ENCODE data around the gene PGA5.

Gene PGA5

DNA sequence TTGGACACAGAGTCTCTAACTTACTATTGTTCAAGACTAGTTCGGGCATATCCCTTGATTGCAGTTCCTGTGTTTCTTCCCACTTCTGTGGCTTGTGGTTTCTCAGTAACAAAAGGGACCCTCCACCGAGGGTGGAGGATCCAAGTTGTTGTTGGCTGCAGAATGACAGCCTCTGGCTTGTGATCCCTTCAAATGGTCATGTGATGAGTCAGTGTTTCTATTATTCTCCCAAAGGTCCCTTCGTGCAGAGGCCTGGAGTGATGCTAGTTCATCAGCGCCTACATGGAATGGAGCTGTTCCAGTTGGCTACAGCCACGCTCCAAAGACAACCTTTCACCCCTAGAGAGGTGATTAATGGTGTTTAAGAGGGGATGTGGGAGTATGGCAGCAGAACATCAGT lies 56.8 kb downstream of the PGA5 start:
- Histone ChIP-seq H3K4me1 (ENCODE audit: insufficient read depth, low read length, poor library complexity, severe bottlenecking) (peaks cover 21% of the 10 kb centered on the region), H3F3A (ENCODE audit: low read depth) (no peaks in the 10 kb centered on the region), H4K20me1 (ENCODE audit: insufficient read depth, low read length, poor library complexity, severe bottlenecking) (no peaks in the 10 kb centered on the region), H3K79me2 (ENCODE audit: insufficient read depth, low read length) (no peaks in the 10 kb centered on the region), H3K9me3 (ENCODE audit: insufficient read depth, low read depth, low read length) (no peaks in the 10 kb centered on the region), H3K27me3 (ENCODE audit: insufficient read depth, low read length, poor library complexity, severe bottlenecking) (no peaks in the 10 kb centered on the region), H3K36me3 (ENCODE audit: insufficient read depth, low read length) (peaks cover 53% of the 10 kb centered on the region), H3K4me3 (ENCODE audit: low read length, poor library complexity, severe bottlenecking) (no peak overlapping the region), H3K9me2 (replicated peaks; ENCODE audit: low read depth, low read length) (no peaks in the 10 kb centered on the region), H2AFZ (ENCODE audit: low read length) (no peak overlapping the region), H3K4me2 (ENCODE audit: low read depth, low read length, poor library complexity, severe bottlenecking) (no peak overlapping the region), H3K9ac (ENCODE audit: low read depth, low read length, poor library complexity, severe bottlenecking) (no peak overlapping the region)
- TF ChIP-seq EZH2phosphoT487 (IDR thresholded peaks at IDR 0.05; ENCODE audit: borderline replicate concordance) (no peak), CTCF (conservative IDR thresholded peaks at IDR 0.05; ENCODE audit: low read length) (no peak)

GRCh38 chr11:61298663-61299244 lies 57.8 kb downstream of the PGA5 start:
- Histone ChIP-seq H3K4me1 (ENCODE audit: insufficient read depth, low read length, poor library complexity, severe bottlenecking) (peaks cover 17% of the 10 kb centered on the region), H3F3A (ENCODE audit: low read depth) (no peaks in the 10 kb centered on the region), H3K36me3 (ENCODE audit: insufficient read depth, low read length) (peaks cover 62% of the 10 kb centered on the region), H3K4me3 (ENCODE audit: low read length, poor library complexity, severe bottlenecking) (no peak overlapping the region), H3K27me3 (ENCODE audit: insufficient read depth, low read length, poor library complexity, severe bottlenecking) (no peaks in the 10 kb centered on the region), H3K9ac (ENCODE audit: low read depth, low read length, poor library complexity, severe bottlenecking) (peak overlapping the region; percentile 18), H3K4me2 (ENCODE audit: low read depth, low read length, poor library complexity, severe bottlenecking) (no peak overlapping the region), H4K20me1 (ENCODE audit: insufficient read depth, low read length, poor library complexity, severe bottlenecking) (no peaks in the 10 kb centered on the region), H2AFZ (ENCODE audit: low read length) (no peak overlapping the region), H3K79me2 (ENCODE audit: insufficient read depth, low read length) (no peaks in the 10 kb centered on the region), H3K9me2 (replicated peaks; ENCODE audit: low read depth, low read length) (no peaks in the 10 kb centered on the region), H3K9me3 (ENCODE audit: insufficient read depth, low read depth, low read length) (no peaks in the 10 kb centered on the region)
- no peak for TF ChIP-seq EZH2phosphoT487 (IDR thresholded peaks at IDR 0.05; ENCODE audit: borderline replicate concordance)
- no peak for TF ChIP-seq CTCF (conservative IDR thresholded peaks at IDR 0.05; ENCODE audit: low read length)

Data from Loucy (cell line).